ENCODE data around the gene EGFLAM.
A peak's percentile ranks its signal among the peaks of the same experiment; 100 is the strongest.

Gene EGFLAM

DNA sequence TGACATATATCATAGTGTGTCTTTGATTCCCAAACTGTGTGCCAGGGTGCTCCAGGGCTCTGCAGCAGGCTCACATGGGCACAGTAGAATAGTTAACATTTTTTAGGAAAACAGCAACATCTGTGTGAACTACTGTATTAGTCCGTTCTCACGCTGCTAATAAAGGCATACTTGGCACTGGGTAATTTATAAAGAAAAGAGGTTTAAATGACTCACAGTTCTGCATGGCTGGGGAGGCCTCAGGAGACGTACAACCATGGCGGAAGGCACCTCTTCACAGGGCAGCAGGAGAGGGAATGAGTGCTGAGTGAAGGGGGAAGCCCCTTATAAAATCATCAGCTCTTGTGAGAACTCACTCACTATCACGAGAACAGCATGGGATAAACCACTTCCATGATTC, 82.7 kb downstream of the EGFLAM start:
- in situ Hi-C loops (cut with HindIII; ENCODE audit: low pct_ligation_motif_present, low sequenced_read_pairs) = no loop called here
- no peaks in the 10 kb centered on the region for H3K27me3 ChIP-seq (replicated peaks)
- DNase-seq = no peak
- no peak overlapping the region for H3K4me3 ChIP-seq (ENCODE audit: low read depth, low read length)
- no peaks in the 10 kb centered on the region for H3K36me3 ChIP-seq (replicated peaks)
- H3K27ac ChIP-seq = no peak overlapping the region
- TF ChIP-seq, protein P1, sequence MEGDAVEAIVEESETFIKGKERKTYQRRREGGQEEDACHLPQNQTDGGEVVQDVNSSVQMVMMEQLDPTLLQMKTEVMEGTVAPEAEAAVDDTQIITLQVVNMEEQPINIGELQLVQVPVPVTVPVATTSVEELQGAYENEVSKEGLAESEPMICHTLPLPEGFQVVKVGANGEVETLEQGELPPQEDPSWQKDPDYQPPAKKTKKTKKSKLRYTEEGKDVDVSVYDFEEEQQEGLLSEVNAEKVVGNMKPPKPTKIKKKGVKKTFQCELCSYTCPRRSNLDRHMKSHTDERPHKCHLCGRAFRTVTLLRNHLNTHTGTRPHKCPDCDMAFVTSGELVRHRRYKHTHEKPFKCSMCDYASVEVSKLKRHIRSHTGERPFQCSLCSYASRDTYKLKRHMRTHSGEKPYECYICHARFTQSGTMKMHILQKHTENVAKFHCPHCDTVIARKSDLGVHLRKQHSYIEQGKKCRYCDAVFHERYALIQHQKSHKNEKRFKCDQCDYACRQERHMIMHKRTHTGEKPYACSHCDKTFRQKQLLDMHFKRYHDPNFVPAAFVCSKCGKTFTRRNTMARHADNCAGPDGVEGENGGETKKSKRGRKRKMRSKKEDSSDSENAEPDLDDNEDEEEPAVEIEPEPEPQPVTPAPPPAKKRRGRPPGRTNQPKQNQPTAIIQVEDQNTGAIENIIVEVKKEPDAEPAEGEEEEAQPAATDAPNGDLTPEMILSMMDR (IDR thresholded peaks at IDR 0.05; ENCODE audit: low read depth, low read length, missing control alignments) = no peak

DNA sequence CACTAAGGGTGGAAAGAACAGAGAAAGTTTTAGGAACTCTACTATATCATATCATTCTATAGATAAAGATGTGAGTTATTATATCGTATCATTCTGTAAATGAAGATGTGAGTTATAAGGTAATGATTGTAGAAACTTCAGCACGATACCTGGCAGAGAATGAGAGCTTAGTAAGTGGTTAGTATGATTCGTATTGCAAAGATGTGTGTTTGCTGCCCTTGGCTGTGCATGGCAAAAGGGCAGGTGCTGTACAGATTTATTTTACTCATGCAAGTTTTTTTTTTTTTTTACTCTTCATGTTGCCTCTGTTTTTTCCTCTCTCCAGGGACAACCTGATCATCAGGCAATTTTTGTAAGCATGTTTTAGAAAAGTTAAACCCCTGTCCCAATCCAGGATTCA, 83.3 kb downstream of the EGFLAM start:
- DNase-seq = no peak
- TF ChIP-seq, protein P1 (IDR thresholded peaks at IDR 0.05; ENCODE audit: low read depth, low read length, missing control alignments) = no peak
- in situ Hi-C loops (cut with HindIII; ENCODE audit: low pct_ligation_motif_present, low sequenced_read_pairs) = no loop called here

DNA sequence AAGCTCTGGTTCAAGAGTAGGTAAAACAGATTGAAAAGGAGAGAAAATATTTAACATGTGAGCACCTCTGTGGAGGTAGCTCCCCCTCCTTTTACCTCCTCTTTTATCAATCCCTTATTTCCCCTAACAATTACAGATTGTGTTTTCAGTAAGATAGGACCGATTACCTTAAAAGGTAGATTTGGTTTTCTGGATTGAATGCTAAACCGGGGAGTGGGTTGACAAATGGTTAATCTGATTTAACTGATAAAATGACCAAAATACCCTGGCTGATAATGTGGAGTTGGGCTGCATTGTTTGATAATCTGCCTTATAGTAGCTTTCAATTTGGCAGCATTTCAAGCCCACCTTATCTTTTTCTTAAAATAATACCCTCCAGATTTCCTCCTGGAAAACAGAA, 83.9 kb downstream of the EGFLAM start:
- H3K27me3 ChIP-seq (replicated peaks) = no peaks in the 10 kb centered on the region
- no peak for DNase-seq
- no peaks in the 10 kb centered on the region for H3K36me3 ChIP-seq (replicated peaks)
- no peak overlapping the region for H3K27ac ChIP-seq
- TF ChIP-seq, protein P1 (IDR thresholded peaks at IDR 0.05; ENCODE audit: low read depth, low read length, missing control alignments) = no peak
- H3K4me3 ChIP-seq (ENCODE audit: low read depth, low read length) = no peak overlapping the region
- in situ Hi-C loops (cut with HindIII; ENCODE audit: low pct_ligation_motif_present, low sequenced_read_pairs) = no loop called here

More for the DNA sequence above, 83.3 kb downstream of the EGFLAM start:
- Histone ChIP-seq H3K27me3 (replicated peaks) (no peaks in the 10 kb centered on the region), H3K27ac (no peak overlapping the region), H3K36me3 (replicated peaks) (no peaks in the 10 kb centered on the region), H3K4me3 (ENCODE audit: low read depth, low read length) (no peak overlapping the region)

DNA sequence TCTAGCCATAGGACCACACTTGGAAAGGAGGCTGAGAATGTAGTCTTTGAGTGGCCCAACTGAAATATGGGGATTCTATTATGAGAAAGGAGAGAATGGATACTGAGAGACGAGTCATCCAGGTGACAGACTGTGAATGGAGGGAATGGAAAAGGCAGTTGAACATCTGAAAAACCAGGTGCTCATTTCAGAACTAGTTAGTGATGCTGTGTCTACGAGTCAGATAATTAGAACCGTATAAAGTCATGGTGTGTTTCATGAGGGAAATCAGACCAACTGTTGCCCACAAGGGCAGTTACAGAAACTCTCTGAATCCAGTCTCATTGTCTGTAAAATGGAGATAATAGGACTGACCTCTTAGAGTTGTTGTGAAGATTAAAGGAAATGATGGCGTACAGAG, 86.5 kb downstream of the EGFLAM start:
- H3K4me3 ChIP-seq (ENCODE audit: low read depth, low read length) = no peak overlapping the region
- H3K27me3 ChIP-seq (replicated peaks) = no peaks in the 10 kb centered on the region
- no peak for DNase-seq
- H3K36me3 ChIP-seq (replicated peaks) = no peaks in the 10 kb centered on the region
- no peak overlapping the region for H3K27ac ChIP-seq
- in situ Hi-C loops (cut with HindIII; ENCODE audit: low pct_ligation_motif_present, low sequenced_read_pairs) = no loop called here
- TF ChIP-seq, protein P1 (IDR thresholded peaks at IDR 0.05; ENCODE audit: low read depth, low read length, missing control alignments) = no peak

DNA sequence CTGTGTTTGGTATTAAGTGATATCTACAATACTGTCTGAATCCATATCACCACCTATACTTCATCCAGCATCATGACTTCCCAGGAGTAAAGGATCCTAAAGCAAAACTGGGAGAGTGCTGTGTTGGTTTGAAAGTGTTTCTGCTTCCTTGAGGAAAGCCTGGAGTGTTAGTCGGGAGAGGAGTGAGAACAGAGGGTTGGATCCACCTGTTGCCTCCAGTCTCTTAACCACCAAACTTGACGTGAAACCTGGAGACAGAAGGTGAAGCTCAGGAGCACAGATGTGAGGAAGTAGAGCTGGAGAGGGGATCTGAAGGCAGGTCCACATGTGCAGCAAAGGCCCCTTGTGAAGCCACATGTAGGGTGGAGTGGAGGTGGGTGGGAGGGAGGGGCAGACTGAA, 88.2 kb downstream of the EGFLAM start:
- Histone ChIP-seq H3K4me3 (ENCODE audit: low read depth, low read length) (no peak overlapping the region), H3K27me3 (replicated peaks) (no peaks in the 10 kb centered on the region), H3K36me3 (replicated peaks) (no peaks in the 10 kb centered on the region), H3K27ac (no peak overlapping the region)
- in situ Hi-C loops (cut with HindIII; ENCODE audit: low pct_ligation_motif_present, low sequenced_read_pairs) = no loop called here
- no peak for DNase-seq
- TF ChIP-seq, protein P1 (IDR thresholded peaks at IDR 0.05; ENCODE audit: low read depth, low read length, missing control alignments) = no peak

DNA sequence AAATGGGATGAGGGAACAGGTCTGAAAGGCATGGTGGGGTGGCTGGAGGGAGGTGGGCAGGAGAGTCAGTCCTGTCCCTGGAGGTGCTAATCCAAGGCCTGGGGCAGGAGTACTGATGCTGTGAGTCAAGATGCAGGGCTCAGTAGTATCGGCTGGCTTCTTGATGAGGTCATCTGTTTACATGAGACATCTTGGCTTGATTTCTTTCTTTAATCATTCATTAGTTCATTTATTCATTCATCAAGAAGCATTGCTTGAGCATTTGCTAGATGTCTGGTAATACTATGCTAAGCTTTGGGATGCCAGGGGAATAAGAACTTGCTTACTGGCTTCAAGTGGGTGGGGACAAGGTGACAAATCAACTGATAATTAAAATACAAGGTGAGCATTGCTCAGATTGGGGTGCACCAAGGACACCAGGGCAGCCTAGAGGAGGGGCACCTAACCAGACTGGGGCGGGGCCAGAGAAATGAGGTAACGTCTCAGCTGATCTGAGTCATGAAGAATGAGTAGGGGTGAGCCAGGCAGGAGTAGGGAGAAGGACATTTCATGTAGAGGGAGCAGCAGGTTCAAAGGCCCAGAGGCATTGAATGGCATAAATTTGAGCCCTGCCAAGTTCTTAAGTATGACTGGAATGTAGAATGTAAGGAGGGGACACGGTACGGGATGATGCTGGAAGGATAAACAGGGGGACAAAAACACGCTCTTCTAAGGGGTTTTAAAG, 88.8 kb downstream of the EGFLAM start:
- no peaks in the 10 kb centered on the region for H3K36me3 ChIP-seq (replicated peaks)
- TF ChIP-seq, protein P1 (IDR thresholded peaks at IDR 0.05; ENCODE audit: low read depth, low read length, missing control alignments) = no peak
- peak; percentile 34 for DNase-seq
- no peak overlapping the region for H3K27ac ChIP-seq
- H3K4me3 ChIP-seq (ENCODE audit: low read depth, low read length) = no peak overlapping the region
- in situ Hi-C loops (cut with HindIII; ENCODE audit: low pct_ligation_motif_present, low sequenced_read_pairs) = no loop called here
- no peaks in the 10 kb centered on the region for H3K27me3 ChIP-seq (replicated peaks)

Measured in brain microvascular endothelial cell (primary cell).